ENCODE data around the gene PDE4D. TPM values are rescaled to one million over a fixed set of nuclear protein-coding genes. Genes with fewer than 3 reads are reported as not detected.

The PDE4D gene
- total RNA-seq, 1 experiment from 2014 or later, result 6.5 TPM

GRCh38 chr5:59264013-59264412, 629.5 kb downstream of the PDE4D start:
- CTCF ChIA-PET, result no interaction called here
- TF ChIP-seq CTCF (conservative IDR thresholded peaks at IDR 0.05; ENCODE audit: low read depth, low read length), result no peak
- TF ChIP-seq EZH2 (IDR thresholded peaks at IDR 0.05; ENCODE audit: borderline replicate concordance, low read depth, low read length, poor library complexity, severe bottlenecking), result no peak
- no TSS peak for BruUV-seq (replicated peaks)
- intact Hi-C loops (cut with micrococcal nuclease; ENCODE audit: unreplicated experiment), result no loop called here
- H3K36me3 ChIP-seq (ENCODE audit: insufficient read depth, low read length, poor library complexity, severe bottlenecking), result no peaks in the 10 kb centered on the region
- H3K27ac ChIP-seq (ENCODE audit: low read depth, low read length, poor library complexity, severe bottlenecking), result no peak overlapping the region
- peaks cover 2% of the 10 kb centered on the region for H3K27me3 ChIP-seq (replicated peaks; ENCODE audit: insufficient read depth, low read depth, low read length, poor library complexity)
- H3K4me3 ChIP-seq (ENCODE audit: low read depth, low read length, poor library complexity, severe bottlenecking), result no peak overlapping the region
- H3K9me3 ChIP-seq (ENCODE audit: low read depth, low read length, poor library complexity, severe bottlenecking), result no peaks in the 10 kb centered on the region
- DNase-seq (ENCODE audit: low spot score), result no peak
- H3K4me1 ChIP-seq (ENCODE audit: insufficient read depth, low read length, poor library complexity, severe bottlenecking), result no peaks in the 10 kb centered on the region
- POLR2A ChIA-PET (ENCODE audit: low non-redundant PET), result no interaction called here

- no peaks in the 10 kb centered on the region for H3K36me3 ChIP-seq (ENCODE audit: insufficient read depth, low read length, poor library complexity, severe bottlenecking)
- TF ChIP-seq CTCF (conservative IDR thresholded peaks at IDR 0.05; ENCODE audit: low read depth, low read length) (no peak), EZH2 (IDR thresholded peaks at IDR 0.05; ENCODE audit: borderline replicate concordance, low read depth, low read length, poor library complexity, severe bottlenecking) (no peak)
- no TSS peak for BruUV-seq (replicated peaks)
- DNase-seq (ENCODE audit: low spot score), result no peak
- no peak overlapping the region for H3K4me3 ChIP-seq (ENCODE audit: low read depth, low read length, poor library complexity, severe bottlenecking)
- POLR2A ChIA-PET (ENCODE audit: low non-redundant PET), result no interaction called here
- no peaks in the 10 kb centered on the region for H3K9me3 ChIP-seq (ENCODE audit: low read depth, low read length, poor library complexity, severe bottlenecking)
- peaks cover 2% of the 10 kb centered on the region for H3K27me3 ChIP-seq (replicated peaks; ENCODE audit: insufficient read depth, low read depth, low read length, poor library complexity)
- H3K27ac ChIP-seq (ENCODE audit: low read depth, low read length, poor library complexity, severe bottlenecking), result no peak overlapping the region
- CTCF ChIA-PET, result no interaction called here
- no peaks in the 10 kb centered on the region for H3K4me1 ChIP-seq (ENCODE audit: insufficient read depth, low read length, poor library complexity, severe bottlenecking)
- intact Hi-C loops (cut with micrococcal nuclease; ENCODE audit: unreplicated experiment), result no loop called here
Observed at GRCh38 chr5:59261969-59262368, 631.6 kb downstream of the PDE4D start.

- TF ChIP-seq EZH2 (IDR thresholded peaks at IDR 0.05; ENCODE audit: borderline replicate concordance, low read depth, low read length, poor library complexity, severe bottlenecking) (no peak), CTCF (conservative IDR thresholded peaks at IDR 0.05; ENCODE audit: low read depth, low read length) (no peak)
- Histone ChIP-seq H3K27ac (ENCODE audit: low read depth, low read length, poor library complexity, severe bottlenecking) (no peak overlapping the region), H3K9me3 (ENCODE audit: low read depth, low read length, poor library complexity, severe bottlenecking) (no peaks in the 10 kb centered on the region), H3K36me3 (ENCODE audit: insufficient read depth, low read length, poor library complexity, severe bottlenecking) (no peaks in the 10 kb centered on the region), H3K4me3 (ENCODE audit: low read depth, low read length, poor library complexity, severe bottlenecking) (no peak overlapping the region), H3K27me3 (replicated peaks; ENCODE audit: insufficient read depth, low read depth, low read length, poor library complexity) (peaks cover 2% of the 10 kb centered on the region), H3K4me1 (ENCODE audit: insufficient read depth, low read length, poor library complexity, severe bottlenecking) (no peaks in the 10 kb centered on the region)
- CTCF ChIA-PET, result no interaction called here
- POLR2A ChIA-PET (ENCODE audit: low non-redundant PET), result no interaction called here
- no peak for DNase-seq (ENCODE audit: low spot score)
- intact Hi-C loops (cut with micrococcal nuclease; ENCODE audit: unreplicated experiment), result no loop called here
- no TSS peak for BruUV-seq (replicated peaks)
Observed at GRCh38 chr5:59260973-59261372, 632.6 kb downstream of the PDE4D start.
